Activated CD4-positive, alpha-beta T cell treated with anti-CD3 and anti-CD28 coated beads, Interleukin-2, Interleukin-4, amounts not matched to agents 100 ng/mL and 50 ng/mL, durations not matched to agents 16 hours and 8 hours (primary cell): Measurements from ENCODE around the gene TRIM2.

Experiments used
- DNase-seq: peaks from one replicate; pipeline ENCODE4 v3.0.0-alpha.2; 2020; ENCODE audit warnings: low spot score

Gene TRIM2

GRCh38 chr4:153374442-153374841 lies 170.2 kb downstream of the TRIM2 start:
- DNase-seq, result no peak

- DNase-seq, result no peak
Observed at GRCh38 chr4:153375303-153375702, 171.1 kb downstream of the TRIM2 start.

- no peak for DNase-seq
Observed at GRCh38 chr4:153383131-153383530, 178.9 kb downstream of the TRIM2 start.

- no peak for DNase-seq
Observed at GRCh38 chr4:153384160-153384559, 179.9 kb downstream of the TRIM2 start.

- no peak for DNase-seq
Observed at GRCh38 chr4:153385784-153386183, 181.5 kb downstream of the TRIM2 start.

GRCh38 chr4:153387981-153388380 lies 183.7 kb downstream of the TRIM2 start:
- no peak for DNase-seq
